Measurements from ENCODE around the gene UBAC1.

DNA sequence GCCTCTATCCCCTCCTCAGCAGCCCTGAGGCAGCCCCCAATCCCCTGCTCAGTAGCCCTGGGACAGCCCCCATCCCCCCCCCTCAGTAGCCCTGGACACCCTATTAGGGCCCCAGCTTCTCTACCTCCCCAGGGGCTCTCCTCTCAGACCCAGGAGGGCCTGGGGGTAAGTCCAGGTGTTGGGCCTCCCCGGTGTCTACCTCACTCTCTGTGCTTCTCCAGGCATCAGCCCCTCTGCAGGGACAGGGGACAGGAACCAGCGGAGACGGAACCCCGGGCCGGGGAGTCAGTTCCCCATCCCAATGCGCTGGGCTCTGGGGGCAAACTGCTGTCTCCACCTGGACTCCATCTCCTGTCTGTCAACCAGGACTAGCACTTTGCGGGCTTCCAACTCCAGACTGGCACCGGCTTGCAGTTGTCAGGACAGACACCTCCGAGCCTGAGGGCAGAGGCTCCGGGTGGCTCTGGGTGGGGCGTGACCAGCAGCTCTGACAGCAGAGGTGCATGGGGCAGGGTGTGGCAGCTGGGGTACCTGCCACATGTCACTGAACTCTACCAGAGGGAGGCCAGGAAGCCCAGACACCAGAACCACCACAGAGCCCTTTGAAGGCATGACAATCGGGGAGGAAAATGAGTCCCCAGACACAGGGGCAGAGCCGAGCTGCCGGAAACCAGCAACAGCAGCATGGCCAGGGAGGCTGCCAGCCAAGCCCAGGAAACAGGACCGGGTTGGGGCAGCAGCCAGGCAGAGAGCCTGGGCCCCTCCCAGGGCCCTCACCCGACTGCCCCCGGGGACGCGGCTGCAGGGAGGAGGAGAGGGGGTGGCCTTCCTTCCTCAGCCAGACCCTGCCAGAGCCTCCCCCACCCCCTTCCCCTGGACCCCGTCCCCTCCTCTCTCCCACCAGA, 17.7 kb upstream of the UBAC1 start:
- TF ChIP-seq CTCF (IDR thresholded peaks at IDR 0.05) (no peak), POLR2A (IDR thresholded peaks at IDR 0.05) (no peak)
